Measurements from ENCODE around the gene PLCXD1. TPM values are rescaled to one million over a fixed set of nuclear protein-coding genes. Genes with fewer than 3 reads are reported as not detected.
A peak's percentile ranks its signal among the peaks of the same experiment; 100 is the strongest.
"Not testable (repeated sequence)": the region's sequence is repeated elsewhere in the genome, so short reads cannot be mapped to it uniquely, and the experiment has no call there.

The PLCXD1 gene
- polyA plus RNA-seq, 2 of the 4 experiments (the other 2 are of a cell fraction): 64.6 to 67.9 TPM

DNA sequence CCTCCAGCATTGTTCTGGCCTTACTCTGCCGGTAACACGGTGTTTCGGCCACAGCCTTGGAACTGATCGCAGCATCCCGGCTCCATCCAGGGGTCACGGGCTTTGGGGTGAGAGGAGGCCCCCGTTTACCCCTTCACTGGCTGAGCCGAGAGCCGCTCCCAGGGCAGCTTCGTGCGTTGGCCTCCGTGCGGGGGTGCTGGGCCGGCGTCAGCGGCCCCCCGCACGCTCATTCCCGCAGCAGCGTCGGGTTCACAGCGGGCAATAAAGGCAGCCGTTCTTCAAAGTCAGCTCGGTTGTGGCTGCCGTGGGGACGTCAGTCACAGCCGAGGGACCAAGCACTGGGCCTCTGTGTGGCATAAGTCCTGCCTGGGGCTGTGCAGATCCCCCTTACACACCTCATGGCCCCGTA is 25.3 kb upstream of the PLCXD1 start:
- Histone ChIP-seq H3K27ac (no peak overlapping the region), H3K4me1 (peaks cover 18% of the 10 kb centered on the region), H3K9me3 (no peaks in the 10 kb centered on the region), H3K4me2 (no peak overlapping the region), H3K4me3 (no peak overlapping the region)
- TF ChIP-seq CEBPB (IDR thresholded peaks at IDR 0.05): no peak
- TF ChIP-seq JUN (IDR thresholded peaks at IDR 0.05): no peak
- TF ChIP-seq, protein P1, sequence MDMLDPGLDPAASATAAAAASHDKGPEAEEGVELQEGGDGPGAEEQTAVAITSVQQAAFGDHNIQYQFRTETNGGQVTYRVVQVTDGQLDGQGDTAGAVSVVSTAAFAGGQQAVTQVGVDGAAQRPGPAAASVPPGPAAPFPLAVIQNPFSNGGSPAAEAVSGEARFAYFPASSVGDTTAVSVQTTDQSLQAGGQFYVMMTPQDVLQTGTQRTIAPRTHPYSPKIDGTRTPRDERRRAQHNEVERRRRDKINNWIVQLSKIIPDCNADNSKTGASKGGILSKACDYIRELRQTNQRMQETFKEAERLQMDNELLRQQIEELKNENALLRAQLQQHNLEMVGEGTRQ (IDR thresholded peaks at IDR 0.05): no peak
- no peak for TF ChIP-seq FOXS1 (CRISPR knock-in tag; IDR thresholded peaks at IDR 0.05)
- no peak for TF ChIP-seq HOXA7 (CRISPR knock-in tag; IDR thresholded peaks at IDR 0.05)
- no peak for TF ChIP-seq PHF8 (IDR thresholded peaks at IDR 0.05; ENCODE audit: borderline replicate concordance, low read depth)
- no peak for TF ChIP-seq GATA3 (IDR thresholded peaks at IDR 0.05; ENCODE audit: borderline replicate concordance)
- no peak for TF ChIP-seq REST (IDR thresholded peaks at IDR 0.05)
- TF ChIP-seq, protein P2, sequence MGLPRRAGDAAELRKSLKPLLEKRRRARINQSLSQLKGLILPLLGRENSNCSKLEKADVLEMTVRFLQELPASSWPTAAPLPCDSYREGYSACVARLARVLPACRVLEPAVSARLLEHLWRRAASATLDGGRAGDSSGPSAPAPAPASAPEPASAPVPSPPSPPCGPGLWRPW (IDR thresholded peaks at IDR 0.05): no peak
- TF ChIP-seq EHMT2 (IDR thresholded peaks at IDR 0.05; ENCODE audit: low read depth): no peak
- no peak for TF ChIP-seq POLR2A (IDR thresholded peaks at IDR 0.05; ENCODE audit: low read length)
- TF ChIP-seq, protein P3, sequence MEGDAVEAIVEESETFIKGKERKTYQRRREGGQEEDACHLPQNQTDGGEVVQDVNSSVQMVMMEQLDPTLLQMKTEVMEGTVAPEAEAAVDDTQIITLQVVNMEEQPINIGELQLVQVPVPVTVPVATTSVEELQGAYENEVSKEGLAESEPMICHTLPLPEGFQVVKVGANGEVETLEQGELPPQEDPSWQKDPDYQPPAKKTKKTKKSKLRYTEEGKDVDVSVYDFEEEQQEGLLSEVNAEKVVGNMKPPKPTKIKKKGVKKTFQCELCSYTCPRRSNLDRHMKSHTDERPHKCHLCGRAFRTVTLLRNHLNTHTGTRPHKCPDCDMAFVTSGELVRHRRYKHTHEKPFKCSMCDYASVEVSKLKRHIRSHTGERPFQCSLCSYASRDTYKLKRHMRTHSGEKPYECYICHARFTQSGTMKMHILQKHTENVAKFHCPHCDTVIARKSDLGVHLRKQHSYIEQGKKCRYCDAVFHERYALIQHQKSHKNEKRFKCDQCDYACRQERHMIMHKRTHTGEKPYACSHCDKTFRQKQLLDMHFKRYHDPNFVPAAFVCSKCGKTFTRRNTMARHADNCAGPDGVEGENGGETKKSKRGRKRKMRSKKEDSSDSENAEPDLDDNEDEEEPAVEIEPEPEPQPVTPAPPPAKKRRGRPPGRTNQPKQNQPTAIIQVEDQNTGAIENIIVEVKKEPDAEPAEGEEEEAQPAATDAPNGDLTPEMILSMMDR (IDR thresholded peaks at IDR 0.05): no peak
- no peak for TF ChIP-seq HEYL (CRISPR knock-in tag; IDR thresholded peaks at IDR 0.05)
- peak in 1 of 2 experiments; percentile 1 for DNase-seq (ENCODE audit: low read depth in 1 of 2, low spot score in 1 of 2)
- ChIA-PET POLR2A (no interaction called here), CTCF (no interaction called here)
- no peak for ATAC-seq
- no peak for FAIRE-seq
- WGBS (ENCODE audit: missing lambda C conversion rate): 87% methylated on average over 23 of the region's 28 CpGs

DNA sequence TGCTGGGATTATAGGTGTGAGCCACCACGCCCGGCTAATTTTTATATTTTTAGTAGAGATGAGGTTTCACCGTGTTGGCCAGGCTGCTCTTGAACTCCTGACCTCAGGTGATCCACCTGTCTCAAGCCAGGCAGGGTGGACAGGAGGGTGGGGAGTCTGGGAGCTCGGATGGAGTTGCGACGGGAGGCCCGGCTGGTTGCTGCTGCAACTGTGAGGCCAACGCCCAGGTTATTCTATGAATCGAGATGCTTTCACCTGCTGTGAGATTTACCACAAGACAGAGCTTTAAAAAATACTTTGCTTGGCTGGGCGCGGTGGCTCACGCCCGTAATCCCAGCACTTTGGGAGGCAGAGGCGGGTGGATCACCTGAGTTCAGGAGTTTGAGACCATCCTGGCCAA is 24.1 kb upstream of the PLCXD1 start:
- POLR2A ChIA-PET: not testable (repeated sequence)

GRCh38 chrX:257681-258289 is 23.4 kb upstream of the PLCXD1 start:
- no peak for FAIRE-seq
- peak overlapping the region in 1 of 2 experiments; percentile 66; a peak in 2 of 6 replicates for H3K27ac ChIP-seq
- POLR2A ChIA-PET: no interaction called here

More for the DNA sequence above, 24.1 kb upstream of the PLCXD1 start:
- FAIRE-seq; DNase-seq (ENCODE audit: low read depth in 1 of 2, low spot score in 1 of 2); H3K27ac ChIP-seq; H3K9me3 ChIP-seq; ATAC-seq; CTCF ChIA-PET; H3K4me3 ChIP-seq; H3K4me2 ChIP-seq: not testable (repeated sequence)
- peaks cover 29% of the 10 kb centered on the region for H3K4me1 ChIP-seq
- WGBS (ENCODE audit: missing lambda C conversion rate): 92% methylated on average over 14 of the region's 14 CpGs

More at GRCh38 chrX:257681-258289, 23.4 kb upstream of the PLCXD1 start:
- Histone ChIP-seq H3K4me1 (peaks cover 36% of the 10 kb centered on the region), H3K4me2 (no peak overlapping the region), H3K9me3 (no peaks in the 10 kb centered on the region), H3K4me3 (no peak overlapping the region)
- CTCF ChIA-PET: no interaction called here
- ATAC-seq (no peak), DNase-seq (ENCODE audit: low read depth in 1 of 2, low spot score in 1 of 2) (peak in 1 of 2 experiments; percentile 0)
- TF ChIP-seq, protein P1 (IDR thresholded peaks at IDR 0.05): no peak
- TF ChIP-seq ZFP36 (IDR thresholded peaks at IDR 0.05; ENCODE audit: borderline replicate concordance, partially characterized antibody) (no peak), FOXS1 (CRISPR knock-in tag; IDR thresholded peaks at IDR 0.05) (no peak), BCL3 (IDR thresholded peaks at IDR 0.05) (no peak), POLR2AphosphoS2 (conservative IDR thresholded peaks at IDR 0.05; ENCODE audit: low read length) (no peak)
- TF ChIP-seq, protein P4, sequence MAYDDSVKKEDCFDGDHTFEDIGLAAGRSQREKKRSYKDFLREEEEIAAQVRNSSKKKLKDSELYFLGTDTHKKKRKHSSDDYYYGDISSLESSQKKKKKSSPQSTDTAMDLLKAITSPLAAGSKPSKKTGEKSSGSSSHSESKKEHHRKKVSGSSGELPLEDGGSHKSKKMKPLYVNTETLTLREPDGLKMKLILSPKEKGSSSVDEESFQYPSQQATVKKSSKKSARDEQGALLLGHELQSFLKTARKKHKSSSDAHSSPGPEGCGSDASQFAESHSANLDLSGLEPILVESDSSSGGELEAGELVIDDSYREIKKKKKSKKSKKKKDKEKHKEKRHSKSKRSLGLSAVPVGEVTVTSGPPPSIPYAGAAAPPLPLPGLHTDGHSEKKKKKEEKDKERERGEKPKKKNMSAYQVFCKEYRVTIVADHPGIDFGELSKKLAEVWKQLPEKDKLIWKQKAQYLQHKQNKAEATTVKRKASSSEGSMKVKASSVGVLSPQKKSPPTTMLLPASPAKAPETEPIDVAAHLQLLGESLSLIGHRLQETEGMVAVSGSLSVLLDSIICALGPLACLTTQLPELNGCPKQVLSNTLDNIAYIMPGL (CRISPR knock-in tag; IDR thresholded peaks at IDR 0.05; ENCODE audit: borderline replicate concordance): no peak
- TF ChIP-seq, protein P3 (IDR thresholded peaks at IDR 0.05): no peak
- WGBS (ENCODE audit: missing lambda C conversion rate): 68% methylated on average over 17 of the region's 21 CpGs

All from A549 (cell line).